DMS 273 (cell line): ENCODE results near the gene WLS.
"Not testable (repeated sequence)": the region's sequence is repeated elsewhere in the genome, so short reads cannot be mapped to it uniquely, and the experiment has no call there.

Experiments used
- DNase-seq: peaks from one replicate; lab custom pipeline; 2025; ENCODE audit not compliant: unreplicated experiment; lab: John Stamatoyannopoulos, UW

Gene WLS

GRCh38 chr1:68168545-68169171, 63.7 kb downstream of the WLS start:
- no peak for DNase-seq

GRCh38 chr1:68167211-68167610, 65.1 kb downstream of the WLS start:
- no peak for DNase-seq

- no peak for DNase-seq
These were observed 66.0 kb downstream of the WLS start for GRCh38 chr1:68166348-68166747.

- DNase-seq, result no peak
These were observed 66.7 kb downstream of the WLS start for GRCh38 chr1:68165665-68166064.

- no peak for DNase-seq
These were observed 67.4 kb downstream of the WLS start for GRCh38 chr1:68164918-68165317.

GRCh38 chr1:68163220-68163619, 69.1 kb downstream of the WLS start:
- DNase-seq, result no peak

GRCh38 chr1:68162761-68163160, 69.6 kb downstream of the WLS start:
- DNase-seq, result no peak

- not testable (repeated sequence) for DNase-seq
These were observed 70.7 kb downstream of the WLS start for GRCh38 chr1:68161672-68162071.

GRCh38 chr1:68160935-68161334, 71.4 kb downstream of the WLS start:
- DNase-seq, result not testable (repeated sequence)

GRCh38 chr1:68160021-68160420, 72.3 kb downstream of the WLS start:
- DNase-seq, result no peak

- DNase-seq, result no peak
These were observed 73.5 kb downstream of the WLS start for GRCh38 chr1:68158837-68159236.

- DNase-seq, result no peak
These were observed 74.9 kb downstream of the WLS start for GRCh38 chr1:68157416-68157815.

- no peak for DNase-seq
These were observed 80.6 kb downstream of the WLS start for GRCh38 chr1:68151690-68152089.

GRCh38 chr1:68149907-68150306, 82.4 kb downstream of the WLS start:
- peak; percentile 55 for DNase-seq

GRCh38 chr1:68149110-68149798, 83.1 kb downstream of the WLS start:
- no peak for DNase-seq

GRCh38 chr1:68148631-68149030, 83.7 kb downstream of the WLS start:
- DNase-seq, result no peak

GRCh38 chr1:68147534-68148171, 84.7 kb downstream of the WLS start:
- DNase-seq, result no peak

GRCh38 chr1:68145418-68146126, 86.8 kb downstream of the WLS start:
- DNase-seq, result no peak

GRCh38 chr1:68144856-68145255, 87.5 kb downstream of the WLS start:
- no peak for DNase-seq

- DNase-seq, result no peak
These were observed 88.7 kb downstream of the WLS start for GRCh38 chr1:68143633-68144032.

GRCh38 chr1:68142461-68142860, 89.9 kb downstream of the WLS start:
- no peak for DNase-seq

GRCh38 chr1:68142036-68142435, 90.3 kb downstream of the WLS start:
- no peak for DNase-seq
